Thyroid gland (tissue), 4 donors: ENCODE results near the gene CCL5.

Experiments used
- CTCF ChIP-seq, 6 experiments: fragments of 200-600 bp in 3 of 6; fragments of 450-650 bp in 3 of 6; sonication (generic) in 3 of 6; IDR thresholded peaks; one replicate each; pipeline ENCODE4 v1.5.1; 2016 to 2019; ENCODE audit warnings: antibody characterized with exemption in 6 of 6, mild to moderate bottlenecking in 2 of 6, inconsistent platforms in 1 of 6, moderate library complexity in 1 of 6
- POLR2A ChIP-seq, 2 donors: fragments of 450-650 bp; IDR thresholded peaks; one replicate each; pipeline ENCODE4 v1.6.1; 2017; ENCODE audit warnings: antibody characterized with exemption in 2 of 2, mild to moderate bottlenecking in 2 of 2, moderate library complexity in 1 of 2

DNA sequence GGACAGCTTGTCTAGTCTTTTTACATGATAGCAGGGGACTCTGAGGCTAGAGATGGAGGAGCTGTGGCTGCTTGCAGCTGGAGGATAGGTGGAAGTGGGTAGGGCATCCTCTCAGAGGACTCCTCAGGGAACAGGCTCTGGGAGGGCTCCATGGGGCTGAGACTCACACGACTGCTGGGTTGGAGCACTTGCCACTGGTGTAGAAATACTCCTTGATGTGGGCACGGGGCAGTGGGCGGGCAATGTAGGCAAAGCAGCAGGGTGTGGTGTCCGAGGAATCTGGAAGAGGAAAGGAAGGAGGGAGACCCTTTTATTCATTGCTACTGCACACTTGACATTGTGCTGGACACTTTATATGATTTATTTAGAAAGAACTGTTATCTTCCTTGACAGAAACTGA, 1.8 kb downstream of the CCL5 start:
- TF ChIP-seq CTCF (IDR thresholded peaks at IDR 0.05), result no peak
- no peak for TF ChIP-seq POLR2A (IDR thresholded peaks at IDR 0.05)
